NCI-H128 (cell line): ENCODE results near the gene TNS3.
"Not testable (repeated sequence)": the region's sequence is repeated elsewhere in the genome, so short reads cannot be mapped to it uniquely, and the experiment has no call there.

Source experiments
- DNase-seq: peaks from one replicate; lab custom pipeline; 2025; ENCODE audit not compliant: unreplicated experiment; lab: John Stamatoyannopoulos, UW

TNS3 gene

GRCh38 chr7:47454069-47454973, 127.6 kb downstream of the TNS3 start:
- DNase-seq = no peak

GRCh38 chr7:47453093-47454061, 128.5 kb downstream of the TNS3 start:
- DNase-seq = no peak

GRCh38 chr7:47452715-47453092, 129.2 kb downstream of the TNS3 start:
- DNase-seq = no peak

- no peak for DNase-seq
These were observed 129.6 kb downstream of the TNS3 start for GRCh38 chr7:47452295-47452694.

- DNase-seq = no peak
These were observed 130.1 kb downstream of the TNS3 start for GRCh38 chr7:47451851-47452205.

- no peak for DNase-seq
These were observed 131.9 kb downstream of the TNS3 start for GRCh38 chr7:47449810-47450590.

GRCh38 chr7:47448971-47449370, 132.9 kb downstream of the TNS3 start:
- DNase-seq = no peak

GRCh38 chr7:47447621-47448349, 134.1 kb downstream of the TNS3 start:
- DNase-seq = no peak

- DNase-seq = no peak
These were observed 134.9 kb downstream of the TNS3 start for GRCh38 chr7:47446871-47447466.

- no peak for DNase-seq
These were observed 137.4 kb downstream of the TNS3 start for GRCh38 chr7:47444376-47445098.

- no peak for DNase-seq
These were observed 138.9 kb downstream of the TNS3 start for GRCh38 chr7:47443049-47443448.

GRCh38 chr7:47442605-47442865, 139.4 kb downstream of the TNS3 start:
- DNase-seq = no peak

- DNase-seq = no peak
These were observed 139.9 kb downstream of the TNS3 start for GRCh38 chr7:47441796-47442604.

GRCh38 chr7:47441048-47441447, 140.9 kb downstream of the TNS3 start:
- not testable (repeated sequence) for DNase-seq

GRCh38 chr7:47440320-47440719, 141.6 kb downstream of the TNS3 start:
- no peak for DNase-seq

- DNase-seq = no peak
These were observed 142.7 kb downstream of the TNS3 start for GRCh38 chr7:47439181-47439667.

GRCh38 chr7:47438411-47439029, 143.4 kb downstream of the TNS3 start:
- no peak for DNase-seq

- no peak for DNase-seq
These were observed 146.0 kb downstream of the TNS3 start for GRCh38 chr7:47435889-47436312.
